AG09309 (cell line): ENCODE measurements around the gene MAN2A2.

ENCODE experiments used
- DNase-seq: peaks from one replicate; pipeline ENCODE4 v3.0.0-alpha.2; 2010; ENCODE audit warnings: low read depth
- H3K4me3 ChIP-seq: 2 replicates; pipeline ENCODE4 v1.5.1; 2011; ENCODE audit warnings: mild to moderate bottlenecking, low read depth, low read length, moderate library complexity; ENCODE audit not compliant: control insufficient read depth
- CTCF ChIP-seq: IDR thresholded peaks from 2 replicates; pipeline ENCODE4 v1.5.1; 2011; ENCODE audit warnings: mild to moderate bottlenecking, low read depth, low read length, inconsistent platforms; ENCODE audit not compliant: insufficient read depth, control insufficient read depth; ENCODE audit errors: missing control alignments

Gene MAN2A2

GRCh38 chr15:90866161-90866715 lies 36.9 kb upstream of the MAN2A2 start:
- no peak overlapping the region for H3K4me3 ChIP-seq
- DNase-seq = no peak
- TF ChIP-seq CTCF = no peak

GRCh38 chr15:90866800-90867199 lies 36.3 kb upstream of the MAN2A2 start:
- H3K4me3 ChIP-seq = no peak overlapping the region
- no peak for TF ChIP-seq CTCF
- no peak for DNase-seq

GRCh38 chr15:90868261-90868689 lies 34.8 kb upstream of the MAN2A2 start, which contains the start of gene FURIN:
TSS of gene FURIN (plus strand) at chr15:90868588. CDS start at chr15:90875741, 7,153 bp downstream.
- no peak for DNase-seq
- no peak for TF ChIP-seq CTCF
- no peak within 1 kb of the TSS for H3K4me3 ChIP-seq

GRCh38 chr15:90869140-90869541 lies 34.0 kb upstream of the MAN2A2 start:
- DNase-seq = no peak
- TF ChIP-seq CTCF = no peak
- no peak overlapping the region for H3K4me3 ChIP-seq

- H3K4me3 ChIP-seq = no peak overlapping the region
- no peak for DNase-seq
- no peak for TF ChIP-seq CTCF
These were observed 33.3 kb upstream of the MAN2A2 start for GRCh38 chr15:90869601-90870353.

- DNase-seq = no peak
- TF ChIP-seq CTCF = no peak
These were observed 32.6 kb upstream of the MAN2A2 start for GRCh38 chr15:90870354-90871138.

More at GRCh38 chr15:90870354-90871138, 32.6 kb upstream of the MAN2A2 start:
- H3K4me3 ChIP-seq = peak overlapping the region; percentile 83
